H9 (cell line): ENCODE data around the gene DLG2. TPM values are rescaled to one million over a fixed set of nuclear protein-coding genes. Genes with fewer than 3 reads are reported as not detected.

ENCODE experiments used
- DNase-seq: peaks from one replicate; pipeline ENCODE4 v3.0.0-alpha.2; 2017
- H2AFZ ChIP-seq: one replicate; pipeline ENCODE4 v1.6.1; 2013; ENCODE audit warnings: mild to moderate bottlenecking, low read length, control low read depth, moderate library complexity
- H2AK5ac ChIP-seq: 2 replicates; pipeline ENCODE4 v1.6.1; 2013; ENCODE audit warnings: low read length, control low read depth, mixed read lengths; ENCODE audit not compliant: insufficient read length
- H2BK120ac ChIP-seq: one replicate; pipeline ENCODE4 v1.6.1; 2013; ENCODE audit warnings: low read depth, mild to moderate bottlenecking, low read length, control low read depth, inconsistent platforms; ENCODE audit not compliant: poor library complexity, severe bottlenecking
- H2BK12ac ChIP-seq: 2 replicates; pipeline ENCODE4 v1.6.1; 2013; ENCODE audit warnings: low read length, control low read depth, mixed read lengths, low read depth; ENCODE audit not compliant: insufficient read length
- H2BK15ac ChIP-seq: 2 replicates; pipeline ENCODE4 v1.6.1; 2013; ENCODE audit warnings: low read depth, low read length, control low read depth
- H2BK20ac ChIP-seq: one replicate; pipeline ENCODE4 v1.6.1; 2013; ENCODE audit warnings: low read depth, mild to moderate bottlenecking, low read length, control low read depth, inconsistent platforms; ENCODE audit not compliant: poor library complexity, severe bottlenecking
- H2BK5ac ChIP-seq: 2 replicates; pipeline ENCODE4 v1.6.1; 2013; ENCODE audit warnings: low read length, control low read depth, mixed read lengths; ENCODE audit not compliant: insufficient read length
- H3K14ac ChIP-seq: 2 replicates; pipeline ENCODE4 v1.6.1; 2013; ENCODE audit warnings: low read length, control low read depth; ENCODE audit not compliant: insufficient read depth
- H3K18ac ChIP-seq: 2 replicates; pipeline ENCODE4 v1.6.1; 2013; ENCODE audit warnings: low read depth, mild to moderate bottlenecking, mixed read lengths, low read length, control low read depth; ENCODE audit not compliant: insufficient read length
- H3K23ac ChIP-seq: 2 replicates; pipeline ENCODE4 v1.6.1; 2013; ENCODE audit warnings: low read length, control low read depth, mixed read lengths, low read depth; ENCODE audit not compliant: insufficient read length
- H3K23me2 ChIP-seq: 2 replicates; pipeline ENCODE4 v1.6.1; 2013; ENCODE audit warnings: low read depth, mild to moderate bottlenecking, mixed read lengths, low read length, control low read depth; ENCODE audit not compliant: insufficient read length, poor library complexity, severe bottlenecking
- H3K27ac ChIP-seq: 2 replicates; pipeline ENCODE4 v1.5.1; 2013; ENCODE audit warnings: low read length, control low read depth, mixed read lengths, low read depth; ENCODE audit not compliant: insufficient read length
- H3K27me3 ChIP-seq: 2 replicates; pipeline ENCODE4 v1.6.1; 2013; ENCODE audit warnings: low read length, control low read depth, inconsistent platforms; ENCODE audit not compliant: insufficient read depth
- H3K4ac ChIP-seq: 2 replicates; pipeline ENCODE4 v1.6.1; 2013; ENCODE audit warnings: low read depth, mild to moderate bottlenecking, control low read depth, inconsistent platforms, low read length, moderate library complexity
- H3K4me1 ChIP-seq: 2 replicates; pipeline ENCODE4 v1.6.1; 2013; ENCODE audit warnings: low read length, control low read depth, inconsistent platforms; ENCODE audit not compliant: insufficient read depth
- H3K4me2 ChIP-seq: 2 replicates; pipeline ENCODE4 v1.6.1; 2013; ENCODE audit warnings: low read length, control low read depth, mixed read lengths; ENCODE audit not compliant: insufficient read length, insufficient read depth
- H3K56ac ChIP-seq: 2 replicates; pipeline ENCODE4 v1.6.1; 2013; ENCODE audit warnings: low read depth, mild to moderate bottlenecking, mixed read lengths, low read length, control low read depth; ENCODE audit not compliant: insufficient read length
- H3K79me1 ChIP-seq: 2 replicates; pipeline ENCODE4 v1.6.1; 2013; ENCODE audit warnings: low read depth, mild to moderate bottlenecking, moderate library complexity, low read length, control low read depth, inconsistent platforms; ENCODE audit not compliant: insufficient read depth, poor library complexity, severe bottlenecking
- H3K79me2 ChIP-seq: 2 replicates; pipeline ENCODE4 v1.6.1; 2013; ENCODE audit warnings: low read length, control low read depth, inconsistent platforms; ENCODE audit not compliant: insufficient read depth
- H3K9ac ChIP-seq: 2 replicates; pipeline ENCODE4 v1.6.1; 2013; ENCODE audit warnings: low read length, control low read depth, mixed read lengths; ENCODE audit not compliant: insufficient read length; ENCODE audit errors: extremely low read depth
- H3K9me3 ChIP-seq: one replicate; pipeline ENCODE4 v1.6.1; 2013; ENCODE audit warnings: low read depth, low read length, inconsistent platforms; ENCODE audit not compliant: control insufficient read depth
- H3T11ph ChIP-seq: one replicate; pipeline ENCODE4 v1.6.1; 2013; ENCODE audit warnings: mild to moderate bottlenecking, low read length, control low read depth, inconsistent platforms
- H4K20me1 ChIP-seq: one replicate; pipeline ENCODE4 v1.6.1; 2013; ENCODE audit not compliant: control insufficient read depth, insufficient read length, insufficient read depth
- H4K5ac ChIP-seq: 2 replicates; pipeline ENCODE4 v1.6.1; 2013; ENCODE audit warnings: low read depth, mild to moderate bottlenecking, mixed read lengths, low read length, control low read depth; ENCODE audit not compliant: insufficient read length
- H4K8ac ChIP-seq: replicated peaks from 2 replicates; pipeline ENCODE4 v1.6.1; 2013; ENCODE audit warnings: low read length, control low read depth, mixed read lengths, low read depth; ENCODE audit not compliant: insufficient read length
- H4K91ac ChIP-seq: 2 replicates; pipeline ENCODE4 v1.6.1; 2013; ENCODE audit warnings: low read depth, mild to moderate bottlenecking, moderate library complexity, mixed read lengths, low read length, control low read depth; ENCODE audit not compliant: insufficient read length
- H3K27ac Mint-ChIP-seq, 3 experiments: 2 replicates in 2 of 3; 3 replicates in 1 of 3; pipeline ENCODE4 v1.8.0; 2020 to 2021; ENCODE audit warnings: mixed read lengths in 3 of 3, mild to moderate bottlenecking in 1 of 3, moderate library complexity in 1 of 3
- H3K27me3 Mint-ChIP-seq: 2 replicates; pipeline ENCODE4 v1.8.0; 2021; ENCODE audit warnings: low read depth, mild to moderate bottlenecking, moderate library complexity, mixed read lengths
- H3K36me3 Mint-ChIP-seq, 3 experiments: 2 replicates in 2 of 3; 3 replicates in 1 of 3; pipeline ENCODE4 v1.8.0; 2020 to 2021; ENCODE audit warnings: low read depth in 3 of 3, mixed read lengths in 3 of 3; ENCODE audit not compliant: insufficient read depth in 1 of 3
- H3K4me1 Mint-ChIP-seq, 2 experiments: 2 replicates each; pipeline ENCODE4 v1.8.0; 2020; ENCODE audit warnings: mixed read lengths in 2 of 2
- H3K4me3 Mint-ChIP-seq, 2 experiments: 2 replicates in 1 of 2; 3 replicates in 1 of 2; pipeline ENCODE4 v1.8.0; 2020 to 2021; ENCODE audit warnings: mild to moderate bottlenecking in 2 of 2, mixed read lengths in 2 of 2, moderate library complexity in 1 of 2
- H3K9me3 Mint-ChIP-seq, 2 experiments: 2 replicates in 1 of 2; 3 replicates in 1 of 2; pipeline ENCODE4 v1.8.0; 2020; ENCODE audit warnings: mild to moderate bottlenecking in 2 of 2, mixed read lengths in 2 of 2, moderate library complexity in 1 of 2
- WGBS: extraction: QIAGEN DNeasy Blood & Tissue Kit; methylation state at CpG from one replicate; pipeline ENCODE4 v1.1.7; 2013; ENCODE audit warnings: missing lambda C conversion rate, low lambda C conversion rate, mixed read lengths; ENCODE audit not compliant: insufficient read length; ENCODE audit errors: extremely low coverage; 5-methylcytosine and 5-hydroxymethylcytosine counted together
- total RNA-seq: library from RNA; stranded (reverse); gene quantifications from 2 replicates; pipeline ENCODE4 v1.2.1, GENCODE V29; 2021
- TF ChIP-seq, protein P1 (sequence below): fragments of 200-600 bp; sonication (generic); conservative IDR thresholded peaks from 3 replicates; pipeline ENCODE4 v1.8.0; 2021; ENCODE audit warnings: antibody characterized with exemption, mild to moderate bottlenecking

Gene DLG2
- total RNA-seq, 1 experiment from 2014 or later = 8.0 TPM

- H4K8ac ChIP-seq = no peak overlapping the region
- Mint-ChIP-seq H3K27me3 (no peaks in the 10 kb centered on the region), H3K4me3 (no peak overlapping the region), H3K27ac (no peak overlapping the region; a peak in 2 of 7 replicates), H3K9me3 (no peaks in the 10 kb centered on the region), H3K4me1 (no peaks in the 10 kb centered on the region), H3K36me3 (no peaks in the 10 kb centered on the region)
- no peak overlapping the region for H3K27ac ChIP-seq
- no peak overlapping the region for H3K23ac ChIP-seq
- H3K27me3 ChIP-seq = no peaks in the 10 kb centered on the region
- TF ChIP-seq, protein P1, sequence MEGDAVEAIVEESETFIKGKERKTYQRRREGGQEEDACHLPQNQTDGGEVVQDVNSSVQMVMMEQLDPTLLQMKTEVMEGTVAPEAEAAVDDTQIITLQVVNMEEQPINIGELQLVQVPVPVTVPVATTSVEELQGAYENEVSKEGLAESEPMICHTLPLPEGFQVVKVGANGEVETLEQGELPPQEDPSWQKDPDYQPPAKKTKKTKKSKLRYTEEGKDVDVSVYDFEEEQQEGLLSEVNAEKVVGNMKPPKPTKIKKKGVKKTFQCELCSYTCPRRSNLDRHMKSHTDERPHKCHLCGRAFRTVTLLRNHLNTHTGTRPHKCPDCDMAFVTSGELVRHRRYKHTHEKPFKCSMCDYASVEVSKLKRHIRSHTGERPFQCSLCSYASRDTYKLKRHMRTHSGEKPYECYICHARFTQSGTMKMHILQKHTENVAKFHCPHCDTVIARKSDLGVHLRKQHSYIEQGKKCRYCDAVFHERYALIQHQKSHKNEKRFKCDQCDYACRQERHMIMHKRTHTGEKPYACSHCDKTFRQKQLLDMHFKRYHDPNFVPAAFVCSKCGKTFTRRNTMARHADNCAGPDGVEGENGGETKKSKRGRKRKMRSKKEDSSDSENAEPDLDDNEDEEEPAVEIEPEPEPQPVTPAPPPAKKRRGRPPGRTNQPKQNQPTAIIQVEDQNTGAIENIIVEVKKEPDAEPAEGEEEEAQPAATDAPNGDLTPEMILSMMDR = no peak
- H3K4me2 ChIP-seq = no peak overlapping the region
- no peaks in the 10 kb centered on the region for H3K23me2 ChIP-seq
- no peak overlapping the region for H4K5ac ChIP-seq
- no peak overlapping the region for H2BK120ac ChIP-seq
- no peak for DNase-seq
- no peak overlapping the region for H2BK12ac ChIP-seq
- no peak overlapping the region for H3K14ac ChIP-seq
- H4K20me1 ChIP-seq = no peaks in the 10 kb centered on the region
- H2AK5ac ChIP-seq = no peak overlapping the region
- H2BK15ac ChIP-seq = no peak overlapping the region
- H2BK20ac ChIP-seq = no peak overlapping the region
- H4K91ac ChIP-seq = no peak overlapping the region
- H3K4me1 ChIP-seq = no peaks in the 10 kb centered on the region
- H3K4ac ChIP-seq = no peak overlapping the region
- no CpG with 5 or more reads among the region's 4 CpGs for WGBS
- H3K9ac ChIP-seq = no peak overlapping the region
- no peaks in the 10 kb centered on the region for H3K79me1 ChIP-seq
- H3K56ac ChIP-seq = no peak overlapping the region
- H3K79me2 ChIP-seq = no peaks in the 10 kb centered on the region
- no peak overlapping the region for H2BK5ac ChIP-seq
- H3K9me3 ChIP-seq = no peaks in the 10 kb centered on the region
- H2AFZ ChIP-seq = no peak overlapping the region
- no peak overlapping the region for H3T11ph ChIP-seq
- H3K18ac ChIP-seq = no peak overlapping the region
Measured at GRCh38 chr11:83922318-83922717, 1704.8 kb downstream of the DLG2 start.
